Measurements from ENCODE around the gene HIRIP3.

DNA sequence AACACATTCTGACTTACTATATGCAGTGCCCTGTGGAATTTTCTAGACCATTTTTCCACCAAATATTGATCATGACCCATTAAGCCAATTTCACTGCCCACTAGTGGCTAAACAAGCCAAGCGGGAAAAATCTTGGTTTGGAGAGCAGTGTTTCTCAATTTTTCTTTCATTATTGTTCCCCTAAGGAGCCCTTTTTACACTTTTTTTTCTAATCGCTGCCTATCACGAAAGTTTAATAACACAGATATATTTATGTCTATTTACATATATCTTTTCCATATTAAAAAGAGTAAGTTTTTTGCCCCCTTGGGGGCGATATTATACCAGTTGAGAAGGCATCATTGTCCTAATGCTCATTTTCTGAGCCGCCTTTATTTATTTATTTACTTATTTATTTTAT, 46.4 kb upstream of the HIRIP3 start:
- TF ChIP-seq, protein P1, sequence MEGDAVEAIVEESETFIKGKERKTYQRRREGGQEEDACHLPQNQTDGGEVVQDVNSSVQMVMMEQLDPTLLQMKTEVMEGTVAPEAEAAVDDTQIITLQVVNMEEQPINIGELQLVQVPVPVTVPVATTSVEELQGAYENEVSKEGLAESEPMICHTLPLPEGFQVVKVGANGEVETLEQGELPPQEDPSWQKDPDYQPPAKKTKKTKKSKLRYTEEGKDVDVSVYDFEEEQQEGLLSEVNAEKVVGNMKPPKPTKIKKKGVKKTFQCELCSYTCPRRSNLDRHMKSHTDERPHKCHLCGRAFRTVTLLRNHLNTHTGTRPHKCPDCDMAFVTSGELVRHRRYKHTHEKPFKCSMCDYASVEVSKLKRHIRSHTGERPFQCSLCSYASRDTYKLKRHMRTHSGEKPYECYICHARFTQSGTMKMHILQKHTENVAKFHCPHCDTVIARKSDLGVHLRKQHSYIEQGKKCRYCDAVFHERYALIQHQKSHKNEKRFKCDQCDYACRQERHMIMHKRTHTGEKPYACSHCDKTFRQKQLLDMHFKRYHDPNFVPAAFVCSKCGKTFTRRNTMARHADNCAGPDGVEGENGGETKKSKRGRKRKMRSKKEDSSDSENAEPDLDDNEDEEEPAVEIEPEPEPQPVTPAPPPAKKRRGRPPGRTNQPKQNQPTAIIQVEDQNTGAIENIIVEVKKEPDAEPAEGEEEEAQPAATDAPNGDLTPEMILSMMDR (IDR thresholded peaks at IDR 0.05), result peak; percentile 22 to 59 (median 48)
- no peak for TF ChIP-seq POLR2A (IDR thresholded peaks at IDR 0.05)

Measured in right lobe of liver (tissue), 4 donors.